GM12878 (cell line): ENCODE data around the gene WWC2.

Source experiments
- CBX3 ChIP-seq: fragments of 200-600 bp; sonication (generic); IDR thresholded peaks from 2 replicates; pipeline ENCODE4 v1.6.1; 2016; ENCODE audit warnings: low read depth, borderline replicate concordance
- CHD4 ChIP-seq: fragments of 200-600 bp; sonication (generic); IDR thresholded peaks from 2 replicates; pipeline ENCODE4 v1.6.1; 2016; ENCODE audit warnings: mild to moderate bottlenecking
- CTCF ChIP-seq, 3 experiments: IDR thresholded peaks in 2 of 3; conservative IDR thresholded peaks in 1 of 3; 2 replicates each; pipeline ENCODE4 v1.5.1; 2011; ENCODE audit warnings: low read depth in 3 of 3, low read length in 3 of 3, mild to moderate bottlenecking in 3 of 3, control low read depth in 2 of 3, moderate library complexity in 2 of 3, inconsistent platforms in 1 of 3, mixed read lengths in 1 of 3; ENCODE audit not compliant: control insufficient read depth in 2 of 3, insufficient read depth in 1 of 3; ENCODE audit errors: extremely low read depth in 1 of 3
- MAX ChIP-seq: IDR thresholded peaks from 2 replicates; pipeline ENCODE4 v1.6.1; 2012; ENCODE audit warnings: low read depth, low read length, improper control_type of control experiment
- POLR2A ChIP-seq: IDR thresholded peaks from 2 replicates; pipeline ENCODE4 v1.6.1; 2011; ENCODE audit warnings: low read depth, mild to moderate bottlenecking, low read length
- RFX5 ChIP-seq: IDR thresholded peaks from 2 replicates; pipeline ENCODE4 v1.6.1; 2011; ENCODE audit warnings: low read depth, low read length, improper control_type of control experiment
- SIX5 ChIP-seq: IDR thresholded peaks from 2 replicates; pipeline ENCODE4 v1.6.1; 2011; ENCODE audit warnings: mild to moderate bottlenecking, low read depth, low read length, moderate library complexity; ENCODE audit not compliant: severe bottlenecking

GRCh38 chr4:183146478-183146877 is 47.4 kb downstream of the WWC2 start:
- TF ChIP-seq CBX3 (no peak), RFX5 (no peak), CTCF (IDR thresholded peaks at IDR 0.05 in 2 of 3, conservative IDR thresholded peaks at IDR 0.05 in 1 of 3; ENCODE audit: control insufficient read depth in 2 of 3, extremely low read depth in 1 of 3, insufficient read depth in 1 of 3, low read depth in 3 of 3, low read length in 3 of 3) (no peak), MAX (no peak), POLR2A (no peak), CHD4 (no peak), SIX5 (no peak)
